Fibroblast of lung (primary cell): ENCODE results near the gene SLC25A42. TPM values are rescaled to one million over a fixed set of nuclear protein-coding genes. Genes with fewer than 3 reads are reported as not detected.
"Not testable (repeated sequence)": the region's sequence is repeated elsewhere in the genome, so short reads cannot be mapped to it uniquely, and the experiment has no call there.

Experiments
- DNase-seq, 2 donors: peaks; one replicate each; pipeline versions ENCODE4 v3.0.0 to v3.0.0-alpha.2; 2010; ENCODE audit warnings: low read depth in 2 of 2
- H2AFZ ChIP-seq: 2 replicates; pipeline ENCODE4 v1.5.1; 2012; ENCODE audit warnings: low read length, control low read depth, inconsistent platforms
- H3K27ac ChIP-seq: 2 replicates; pipeline ENCODE4 v1.5.1; 2011; ENCODE audit warnings: low read length, control low read depth; ENCODE audit not compliant: insufficient read depth
- H3K27me3 ChIP-seq: 2 replicates; pipeline ENCODE4 v1.5.1; 2011; ENCODE audit warnings: mild to moderate bottlenecking, low read length; ENCODE audit not compliant: control insufficient read depth, insufficient read depth
- H3K36me3 ChIP-seq: 2 replicates; pipeline ENCODE4 v1.5.1; 2011; ENCODE audit warnings: low read length; ENCODE audit not compliant: control insufficient read depth, insufficient read depth
- H3K4me1 ChIP-seq: 2 replicates; pipeline ENCODE4 v1.5.1; 2011; ENCODE audit warnings: low read length; ENCODE audit not compliant: control insufficient read depth, insufficient read depth; ENCODE audit errors: extremely low read depth
- H3K4me2 ChIP-seq: 2 replicates; pipeline ENCODE4 v1.5.1; 2011; ENCODE audit warnings: low read length, control low read depth; ENCODE audit not compliant: insufficient read depth; ENCODE audit errors: extremely low read depth
- H3K4me3 ChIP-seq, 4 experiments: fragments of 200-600 bp in 1 of 4; sonication (generic) in 1 of 4; replicated peaks in 1 of 4; 2 replicates each; pipeline ENCODE4 v1.5.1; 2011 to 2016; ENCODE audit warnings: low read length in 4 of 4, low read depth in 3 of 4, mild to moderate bottlenecking in 3 of 4, control low read depth in 2 of 4, inconsistent platforms in 1 of 4, mixed read lengths in 1 of 4; ENCODE audit not compliant: insufficient read depth in 1 of 4; ENCODE audit errors: control extremely low read depth in 1 of 4
- H3K79me2 ChIP-seq: 2 replicates; pipeline ENCODE4 v1.5.1; 2012; ENCODE audit warnings: mild to moderate bottlenecking, low read length, inconsistent platforms; ENCODE audit not compliant: control insufficient read depth, insufficient read depth
- H3K9ac ChIP-seq: 2 replicates; pipeline ENCODE4 v1.5.1; 2011; ENCODE audit warnings: mild to moderate bottlenecking, low read length, control low read depth; ENCODE audit not compliant: insufficient read depth
- H3K9me3 ChIP-seq: 2 replicates; pipeline ENCODE4 v1.5.1; 2012; ENCODE audit warnings: low read depth, low read length; ENCODE audit not compliant: control insufficient read depth, insufficient read depth
- H4K20me1 ChIP-seq: 2 replicates; pipeline ENCODE4 v1.5.1; 2011; ENCODE audit warnings: low read length; ENCODE audit not compliant: control insufficient read depth, insufficient read depth; ENCODE audit errors: extremely low read depth
- EZH2 ChIP-seq: IDR thresholded peaks from 2 replicates; pipeline ENCODE4 v1.5.1; 2012; ENCODE audit warnings: low read length, control low read depth, mild to moderate bottlenecking; ENCODE audit errors: missing control alignments
- polyA plus RNA-seq, 2 donors: library from polyadenylated mRNA; depleted of rRNA in 1 of 2; stranded (reverse) in 1 of 2; unstranded in 1 of 2; fragments of >200 nt; gene quantifications; 2 replicates each; pipeline ENCODE4 v1.2.1, GENCODE V29; 2011 to 2012; ENCODE audit warnings: missing spikeins in 1 of 2
- total RNA-seq: library from RNA; depleted of rRNA; stranded (reverse); fragments of >200 nt; gene quantifications from 2 replicates; pipeline ENCODE4 v1.2.1, GENCODE V29; 2014
- TF ChIP-seq, protein P1 (sequence below), 2 donors: IDR thresholded peaks in 1 of 2; conservative IDR thresholded peaks in 1 of 2; 1 replicate in 1 of 2; 2 replicates in 1 of 2; pipeline ENCODE4 v1.5.1; 2011 to 2012; ENCODE audit warnings: low read length in 2 of 2, control low read depth in 1 of 2, inconsistent platforms in 1 of 2, low read depth in 1 of 2, mild to moderate bottlenecking in 1 of 2

Gene SLC25A42
- total and polyA plus RNA-seq, 2 donors (not counting 1 experiment from before 2014, with no cell fraction given) = 3.6 to 7.1 TPM

DNA sequence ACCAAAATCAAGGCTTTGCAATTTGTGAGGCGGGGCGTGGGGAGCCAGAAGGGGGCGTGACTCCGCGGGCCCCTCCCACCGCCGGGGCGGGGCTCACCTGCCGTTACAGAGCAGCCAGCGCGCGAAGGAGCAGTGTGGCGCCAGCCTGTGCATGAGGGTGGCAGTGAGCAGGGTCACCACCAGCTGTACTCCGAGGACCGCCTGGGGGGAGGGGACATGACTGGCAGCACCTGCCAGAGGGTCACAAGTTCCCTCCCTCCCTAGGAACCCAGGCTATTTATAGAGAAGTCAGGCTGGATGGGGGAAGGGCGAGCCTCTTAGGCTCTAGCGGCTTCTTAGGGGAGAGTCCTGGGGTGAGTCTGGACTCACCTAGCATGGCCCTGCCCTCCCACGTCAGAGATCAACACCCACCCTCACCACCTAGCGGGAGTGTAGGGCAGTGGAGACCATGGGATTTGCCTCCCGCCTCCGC is 70.9 kb downstream of the SLC25A42 start:
- Histone ChIP-seq H3K9ac (no peak overlapping the region), H3K4me1 (peaks cover 2% of the 10 kb centered on the region), H3K36me3 (no peaks in the 10 kb centered on the region), H3K9me3 (no peaks in the 10 kb centered on the region), H2AFZ (no peak overlapping the region), H4K20me1 (no peaks in the 10 kb centered on the region), H3K4me3 (no peak overlapping the region), H3K27ac (no peak overlapping the region), H3K79me2 (no peaks in the 10 kb centered on the region), H3K4me2 (no peak overlapping the region), H3K27me3 (no peaks in the 10 kb centered on the region)
- TF ChIP-seq, protein P1, sequence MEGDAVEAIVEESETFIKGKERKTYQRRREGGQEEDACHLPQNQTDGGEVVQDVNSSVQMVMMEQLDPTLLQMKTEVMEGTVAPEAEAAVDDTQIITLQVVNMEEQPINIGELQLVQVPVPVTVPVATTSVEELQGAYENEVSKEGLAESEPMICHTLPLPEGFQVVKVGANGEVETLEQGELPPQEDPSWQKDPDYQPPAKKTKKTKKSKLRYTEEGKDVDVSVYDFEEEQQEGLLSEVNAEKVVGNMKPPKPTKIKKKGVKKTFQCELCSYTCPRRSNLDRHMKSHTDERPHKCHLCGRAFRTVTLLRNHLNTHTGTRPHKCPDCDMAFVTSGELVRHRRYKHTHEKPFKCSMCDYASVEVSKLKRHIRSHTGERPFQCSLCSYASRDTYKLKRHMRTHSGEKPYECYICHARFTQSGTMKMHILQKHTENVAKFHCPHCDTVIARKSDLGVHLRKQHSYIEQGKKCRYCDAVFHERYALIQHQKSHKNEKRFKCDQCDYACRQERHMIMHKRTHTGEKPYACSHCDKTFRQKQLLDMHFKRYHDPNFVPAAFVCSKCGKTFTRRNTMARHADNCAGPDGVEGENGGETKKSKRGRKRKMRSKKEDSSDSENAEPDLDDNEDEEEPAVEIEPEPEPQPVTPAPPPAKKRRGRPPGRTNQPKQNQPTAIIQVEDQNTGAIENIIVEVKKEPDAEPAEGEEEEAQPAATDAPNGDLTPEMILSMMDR (conservative IDR thresholded peaks at IDR 0.05 in 1 of 2, IDR thresholded peaks at IDR 0.05 in 1 of 2; ENCODE audit: low read depth in 1 of 2, low read length in 2 of 2) = no peak
- no peak for TF ChIP-seq EZH2
- no peak for DNase-seq

DNA sequence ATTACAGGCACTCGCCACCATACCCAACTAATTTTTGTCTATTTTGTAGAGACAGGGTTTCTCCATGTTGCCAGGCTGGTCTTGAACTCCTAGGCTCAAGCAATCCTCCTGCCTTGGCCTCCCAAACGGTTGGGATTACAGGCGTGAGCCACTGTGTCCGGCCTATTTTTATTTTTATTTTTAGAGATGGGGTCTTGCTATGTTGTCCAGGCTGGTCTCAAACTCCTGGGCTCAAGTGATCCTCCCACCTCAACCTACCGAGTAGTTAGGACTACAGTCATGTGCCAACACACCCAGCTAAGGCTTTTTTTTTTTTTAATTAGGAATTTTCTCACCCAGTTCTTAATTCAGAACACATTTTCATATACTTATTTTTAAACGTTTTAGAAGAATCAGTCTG is 71.9 kb downstream of the SLC25A42 start:
- not testable (repeated sequence) for H3K27ac ChIP-seq, DNase-seq, H3K4me3 ChIP-seq, H3K79me2 ChIP-seq, H3K4me1 ChIP-seq, H3K9ac ChIP-seq, H3K27me3 ChIP-seq, H3K9me3 ChIP-seq, H3K36me3 ChIP-seq, H4K20me1 ChIP-seq, H2AFZ ChIP-seq, H3K4me2 ChIP-seq

DNA sequence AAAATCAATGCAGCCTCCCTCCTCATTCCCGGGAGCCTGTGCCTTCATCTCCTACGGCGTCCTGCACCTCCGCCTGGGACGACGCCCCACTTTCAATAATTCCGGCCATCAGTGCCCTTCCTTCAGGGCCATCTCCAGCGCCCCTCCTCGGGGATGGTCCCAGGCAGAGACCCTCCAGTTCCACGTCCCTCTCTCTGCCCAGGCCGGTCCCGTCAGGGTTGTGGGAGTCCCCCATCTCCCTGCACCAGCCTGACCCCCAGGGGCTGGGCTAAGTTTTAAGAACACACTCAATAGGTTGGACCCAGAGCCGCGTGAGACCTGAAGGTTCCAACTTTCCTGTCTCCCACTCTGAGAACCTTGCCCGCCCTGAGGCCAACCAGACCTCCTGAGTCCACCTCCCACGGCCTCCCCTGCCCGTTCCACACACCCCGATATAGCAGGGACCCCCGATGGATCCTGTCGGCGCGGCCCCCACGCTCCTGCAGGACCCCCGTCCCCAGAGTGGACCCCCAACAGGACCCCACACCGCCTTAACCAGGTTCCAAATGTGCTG is 73.8 kb downstream of the SLC25A42 start:
- Histone ChIP-seq H2AFZ (peak overlapping the region; percentile 80), H3K9ac (peak overlapping the region; percentile 62), H3K79me2 (no peaks in the 10 kb centered on the region), H3K4me3 (peak overlapping the region; percentile 54 to 89 (median 60)), H4K20me1 (no peaks in the 10 kb centered on the region), H3K9me3 (no peaks in the 10 kb centered on the region), H3K27ac (peak overlapping the region; percentile 65), H3K27me3 (no peaks in the 10 kb centered on the region), H3K36me3 (no peaks in the 10 kb centered on the region), H3K4me2 (peak overlapping the region; percentile 95), H3K4me1 (peaks cover 2% of the 10 kb centered on the region)
- no peak for DNase-seq
- TF ChIP-seq EZH2 = no peak
- TF ChIP-seq, protein P1 (conservative IDR thresholded peaks at IDR 0.05 in 1 of 2, IDR thresholded peaks at IDR 0.05 in 1 of 2; ENCODE audit: low read depth in 1 of 2, low read length in 2 of 2) = no peak
